ENCODE data around the gene TTC21A. TPM values are rescaled to one million over a fixed set of nuclear protein-coding genes. Genes with fewer than 3 reads are reported as not detected.
A peak's percentile ranks its signal among the peaks of the same experiment; 100 is the strongest.

Gene TTC21A
- total and polyA plus RNA-seq, 4 donors: 1.8 to 15.0 (median 7.6) TPM

DNA sequence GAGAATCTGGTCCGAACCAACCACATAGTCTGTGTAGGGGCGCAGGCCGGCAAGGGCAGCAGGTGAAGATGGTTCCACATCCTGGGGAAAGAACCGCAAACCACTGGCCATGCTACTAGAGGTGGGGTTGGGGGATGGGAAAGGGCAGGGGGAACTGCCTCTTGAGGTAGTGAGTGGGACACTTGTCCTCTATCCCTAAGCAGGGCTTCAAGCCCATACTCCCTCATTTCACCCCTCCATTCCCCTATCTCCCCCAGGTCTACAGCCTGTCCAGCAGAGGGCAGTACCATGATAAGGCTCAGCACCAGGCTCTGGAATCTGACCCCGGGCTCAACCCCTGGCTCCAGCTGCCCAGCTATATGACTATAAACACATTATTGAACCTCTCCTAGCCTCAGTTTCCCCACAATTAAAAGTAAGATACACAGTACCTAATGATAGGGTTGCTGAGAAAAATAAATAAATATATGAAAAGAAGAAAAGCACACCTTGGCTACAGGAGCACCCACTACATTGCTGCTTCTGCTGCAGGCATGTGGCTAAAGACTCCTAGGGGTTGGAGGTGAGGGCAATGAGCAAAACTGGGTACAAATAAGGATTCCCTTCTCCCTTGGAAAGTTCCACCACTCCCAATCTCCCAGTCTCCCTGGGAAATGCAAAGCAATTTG lies 6.3 kb upstream of the TTC21A start:
- Histone ChIP-seq H3K36me3 (ENCODE audit: control insufficient read depth in 1 of 2, insufficient read depth in 2 of 2, low read length in 1 of 2) (peaks cover 0 to 9% of the 10 kb centered on the region in 2 donors), H3K27ac (ENCODE audit: low read depth in 1 of 2, low read length in 2 of 2) (no peak overlapping the region), H3K4me1 (ENCODE audit: control insufficient read depth in 1 of 2, insufficient read depth in 2 of 2, low read length in 2 of 2) (no peaks in the 10 kb centered on the region), H3K4me3 (ENCODE audit: low read length in 2 of 2) (no peak overlapping the region), H3K9me3 (ENCODE audit: control insufficient read depth, low read length) (no peaks in the 10 kb centered on the region), H3K27me3 (ENCODE audit: control insufficient read depth in 1 of 2, insufficient read depth in 2 of 2, low read length in 1 of 2) (no peaks in the 10 kb centered on the region)
- ATAC-seq (ENCODE audit: low FRiP score) (peak; percentile 38), DNase-seq (no peak)
- intact Hi-C loops (cut with DNase I): loop anchor here in 1 of 2 donors (5.0 to 10.0 kb wide), 2 partner anchors 191 to 284 kb away; partner anchors contain the start of gene SLC25A38
- WGBS, 2 donors: 80 to 85% methylated on average over 5 of the region's 5 CpGs

DNA sequence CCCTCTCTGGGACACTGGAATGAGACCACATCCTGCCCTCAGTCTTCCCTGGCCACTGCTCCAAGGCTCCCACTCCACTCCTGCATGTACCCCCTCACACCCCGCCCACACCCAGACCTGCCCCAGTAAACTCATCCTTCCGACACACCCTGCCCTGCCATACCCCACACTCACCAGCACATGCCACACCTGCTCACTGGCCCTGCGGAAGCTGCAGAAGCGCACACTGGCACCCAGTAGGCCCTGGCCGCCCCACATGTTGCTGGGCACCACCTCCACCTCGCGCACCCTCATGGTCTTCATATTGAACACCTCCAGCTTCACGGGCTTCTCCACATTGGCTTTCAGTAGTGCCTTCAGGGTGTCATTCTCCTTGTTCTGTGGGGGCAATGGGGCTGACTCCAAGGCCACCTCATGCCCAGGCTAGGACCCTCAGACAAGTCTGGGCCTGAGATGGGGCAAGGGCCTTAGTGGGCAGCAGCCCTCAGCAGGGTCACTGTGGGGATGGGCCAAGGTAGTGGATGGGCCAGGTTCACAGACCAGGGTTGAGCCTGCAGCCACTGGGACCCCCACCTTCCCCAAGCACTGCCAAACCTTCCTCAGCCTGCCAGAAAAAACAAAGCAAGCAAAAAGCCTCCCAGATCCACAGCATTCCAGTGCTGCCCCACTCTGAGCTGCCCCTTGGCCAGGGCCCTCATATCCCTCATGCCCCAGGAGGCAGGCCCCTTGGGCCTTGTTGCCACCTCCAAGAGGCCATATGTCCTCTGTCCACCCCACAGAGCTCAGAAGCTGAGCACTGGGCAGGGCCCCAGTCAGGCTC lies 4.8 kb upstream of the TTC21A start:
- no peaks in the 10 kb centered on the region for H3K9me3 ChIP-seq (ENCODE audit: control insufficient read depth, low read length)
- DNase-seq (no peak), ATAC-seq (ENCODE audit: low FRiP score) (no peak)
- peaks cover 0 to 9% of the 10 kb centered on the region in 2 donors for H3K36me3 ChIP-seq (ENCODE audit: control insufficient read depth in 1 of 2, insufficient read depth in 2 of 2, low read length in 1 of 2)
- H3K27ac ChIP-seq (ENCODE audit: low read depth in 1 of 2, low read length in 2 of 2): no peak overlapping the region
- intact Hi-C loops (cut with DNase I): loop anchor here in 1 of 2 donors (5.0 to 10.0 kb wide), 2 partner anchors 190 to 282 kb away; partner anchors contain the start of gene SLC25A38
- H3K27me3 ChIP-seq (ENCODE audit: control insufficient read depth in 1 of 2, insufficient read depth in 2 of 2, low read length in 1 of 2): no peaks in the 10 kb centered on the region
- 92 to 94% methylated on average over 8 of the region's 8 CpGs for WGBS, 2 donors
- no peaks in the 10 kb centered on the region for H3K4me1 ChIP-seq (ENCODE audit: control insufficient read depth in 1 of 2, insufficient read depth in 2 of 2, low read length in 2 of 2)
- H3K4me3 ChIP-seq (ENCODE audit: low read length in 2 of 2): no peak overlapping the region

DNA sequence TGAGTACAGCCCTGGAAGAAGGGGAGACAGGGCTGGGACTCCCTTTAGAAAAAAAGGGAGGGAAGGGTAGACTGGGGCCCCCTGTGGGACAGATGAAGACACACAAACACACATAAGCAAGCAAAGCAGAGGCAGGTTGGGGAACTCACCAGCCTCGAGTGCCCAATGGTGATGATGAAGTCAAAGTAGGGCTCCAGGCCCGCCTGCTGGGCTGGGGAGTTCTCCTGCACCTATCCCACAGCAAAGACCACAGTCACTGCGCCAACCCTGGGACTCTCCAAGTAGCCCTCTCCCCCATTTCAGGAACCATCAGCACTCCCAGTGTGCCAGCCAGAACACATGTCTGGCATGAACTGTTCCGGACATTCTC lies 4.2 kb upstream of the TTC21A start:
- H3K36me3 ChIP-seq (ENCODE audit: control insufficient read depth in 1 of 2, insufficient read depth in 2 of 2, low read length in 1 of 2): peaks cover 0 to 6% of the 10 kb centered on the region in 2 donors
- H3K4me3 ChIP-seq (ENCODE audit: low read length in 2 of 2): no peak overlapping the region
- no peak overlapping the region for H3K27ac ChIP-seq (ENCODE audit: low read depth in 1 of 2, low read length in 2 of 2)
- H3K27me3 ChIP-seq (ENCODE audit: control insufficient read depth in 1 of 2, insufficient read depth in 2 of 2, low read length in 1 of 2): no peaks in the 10 kb centered on the region
- no peaks in the 10 kb centered on the region for H3K9me3 ChIP-seq (ENCODE audit: control insufficient read depth, low read length)
- no peak for ATAC-seq (ENCODE audit: low FRiP score)
- DNase-seq: no peak
- intact Hi-C loops (cut with DNase I): loop anchor here in 1 of 2 donors (5.0 to 10.0 kb wide), 2 partner anchors 189 to 281 kb away; partner anchors contain the start of gene SLC25A38
- WGBS, 2 donors: 69 to 73% methylated on average over 4 of the region's 4 CpGs
- no peaks in the 10 kb centered on the region for H3K4me1 ChIP-seq (ENCODE audit: control insufficient read depth in 1 of 2, insufficient read depth in 2 of 2, low read length in 2 of 2)

DNA sequence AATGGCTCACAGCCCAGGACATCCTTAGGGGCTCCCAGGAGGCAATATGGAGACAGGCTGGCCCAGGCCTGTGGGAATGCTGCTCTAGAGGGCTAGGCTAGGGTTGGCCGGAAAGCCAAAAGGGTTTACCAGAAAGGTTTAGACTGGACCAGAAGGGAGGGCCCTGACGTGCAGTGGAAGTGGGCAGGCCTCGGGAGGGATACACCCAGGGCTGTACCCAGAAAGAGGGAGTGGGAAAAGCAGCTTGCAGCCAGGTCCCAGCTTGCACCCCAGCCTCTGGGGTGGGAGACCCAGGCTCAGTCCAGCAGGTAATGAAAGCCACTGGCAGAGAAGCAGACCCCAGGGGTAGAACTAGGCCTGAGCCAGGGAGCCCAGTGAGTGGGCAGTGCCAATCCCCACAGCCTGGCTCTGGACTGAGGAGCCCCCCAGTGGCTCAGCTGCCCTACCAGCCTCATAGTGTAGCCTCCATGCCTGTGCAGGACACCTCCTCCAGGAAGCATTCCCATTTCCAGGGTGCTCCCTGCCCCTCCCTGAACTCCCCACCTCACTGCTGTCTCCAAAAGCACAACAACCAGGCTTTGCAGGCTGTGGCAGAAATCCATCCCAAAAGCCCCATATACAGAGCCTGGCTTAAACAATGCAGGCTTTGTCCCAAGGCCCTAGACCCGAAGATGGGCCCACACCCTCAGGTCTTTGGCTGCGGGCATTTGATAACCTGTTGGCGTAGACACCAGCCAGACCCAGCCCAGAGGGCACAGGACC lies 3.5 kb upstream of the TTC21A start:
- WGBS, 2 donors: 84 to 86% methylated on average over 6 of the region's 6 CpGs
- Histone ChIP-seq H3K36me3 (ENCODE audit: control insufficient read depth in 1 of 2, insufficient read depth in 2 of 2, low read length in 1 of 2) (peaks cover 0 to 2% of the 10 kb centered on the region in 2 donors), H3K27me3 (ENCODE audit: control insufficient read depth in 1 of 2, insufficient read depth in 2 of 2, low read length in 1 of 2) (no peaks in the 10 kb centered on the region), H3K4me3 (ENCODE audit: low read length in 2 of 2) (no peak overlapping the region), H3K4me1 (ENCODE audit: control insufficient read depth in 1 of 2, insufficient read depth in 2 of 2, low read length in 2 of 2) (no peaks in the 10 kb centered on the region), H3K9me3 (ENCODE audit: control insufficient read depth, low read length) (no peaks in the 10 kb centered on the region), H3K27ac (ENCODE audit: low read depth in 1 of 2, low read length in 2 of 2) (no peak overlapping the region)
- DNase-seq: no peak
- ATAC-seq (ENCODE audit: low FRiP score): no peak
- intact Hi-C loops (cut with DNase I): loop anchor here in 1 of 2 donors (5.0 to 10.0 kb wide), 2 partner anchors 188 to 281 kb away; partner anchors contain the start of gene SLC25A38

DNA sequence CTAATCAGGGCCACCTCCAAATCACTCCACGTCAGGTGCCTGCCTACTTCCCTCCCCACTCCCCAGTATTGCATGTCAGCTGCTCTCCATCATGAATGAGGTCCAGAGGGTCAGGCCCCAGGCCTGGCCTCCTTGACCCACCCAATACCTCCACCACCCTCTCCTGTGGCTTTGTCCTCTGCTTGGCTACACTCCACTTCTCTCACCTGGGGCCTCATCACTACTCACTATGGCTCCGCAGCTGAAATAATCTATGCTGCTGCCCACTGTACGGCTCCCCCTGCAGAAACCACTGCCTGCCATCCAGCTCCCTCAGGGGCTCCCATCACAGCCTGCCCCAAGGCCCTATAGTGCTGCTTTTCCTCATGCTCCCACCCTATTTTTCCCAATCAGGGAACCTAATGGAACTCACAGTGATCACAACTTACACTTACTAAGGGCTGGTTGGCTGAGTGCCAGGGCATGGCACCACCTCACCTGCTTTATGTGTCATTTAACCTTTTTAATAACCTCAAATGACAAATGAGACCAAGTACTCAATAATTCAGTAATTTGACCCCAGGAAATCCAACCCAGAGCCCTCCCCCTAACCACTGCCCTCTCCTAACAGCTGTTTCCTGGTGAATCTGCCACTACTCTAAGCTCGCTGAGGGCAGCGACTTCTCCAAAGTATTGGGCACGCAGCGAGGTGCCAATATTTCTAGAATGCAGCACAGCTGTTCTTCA lies 2.4 kb upstream of the TTC21A start:
- DNase-seq: no peak
- Histone ChIP-seq H3K36me3 (ENCODE audit: control insufficient read depth in 1 of 2, insufficient read depth in 2 of 2, low read length in 1 of 2) (no peaks in the 10 kb centered on the region), H3K27me3 (ENCODE audit: control insufficient read depth in 1 of 2, insufficient read depth in 2 of 2, low read length in 1 of 2) (no peaks in the 10 kb centered on the region), H3K27ac (ENCODE audit: low read depth in 1 of 2, low read length in 2 of 2) (no peak overlapping the region), H3K4me3 (ENCODE audit: low read length in 2 of 2) (no peak overlapping the region), H3K4me1 (ENCODE audit: control insufficient read depth in 1 of 2, insufficient read depth in 2 of 2, low read length in 2 of 2) (no peaks in the 10 kb centered on the region), H3K9me3 (ENCODE audit: control insufficient read depth, low read length) (no peaks in the 10 kb centered on the region)
- 89 to 94% methylated on average over 7 of the region's 7 CpGs for WGBS, 2 donors
- intact Hi-C loops (cut with DNase I): loop anchor here (5.0 to 10.0 kb wide), 5 partner anchors 77 to 280 kb away; partner anchors contain the start of gene SLC25A38 (in 2 of the 2)
- no peak for ATAC-seq (ENCODE audit: low FRiP score)

DNA sequence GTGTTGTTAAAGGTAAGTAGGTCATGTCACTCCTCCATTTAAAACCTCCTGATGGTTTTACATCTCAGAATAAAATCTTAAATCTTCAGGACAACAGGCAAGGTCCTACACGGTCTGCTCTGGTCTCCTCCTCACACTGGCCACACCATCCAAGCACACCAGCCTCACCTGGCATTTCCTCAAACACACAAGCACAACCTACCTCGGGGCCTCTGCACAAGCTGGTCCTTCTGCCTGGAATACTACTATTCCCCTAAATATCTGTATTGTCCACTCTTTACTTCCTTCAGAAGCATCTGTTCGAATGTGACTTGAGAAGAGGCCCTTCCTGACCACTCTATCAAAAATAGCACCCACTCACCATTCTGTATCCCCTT lies 1.8 kb upstream of the TTC21A start:
- no peak for ATAC-seq (ENCODE audit: low FRiP score)
- intact Hi-C loops (cut with DNase I): loop anchor here (2.0 to 10.0 kb wide), 5 partner anchors 41 to 279 kb away; partner anchors contain the start of gene SLC25A38 (in 2 of the 2)
- Histone ChIP-seq H3K27ac (ENCODE audit: low read depth in 1 of 2, low read length in 2 of 2) (no peak overlapping the region), H3K4me1 (ENCODE audit: control insufficient read depth in 1 of 2, insufficient read depth in 2 of 2, low read length in 2 of 2) (no peaks in the 10 kb centered on the region), H3K27me3 (ENCODE audit: control insufficient read depth in 1 of 2, insufficient read depth in 2 of 2, low read length in 1 of 2) (no peaks in the 10 kb centered on the region), H3K36me3 (ENCODE audit: control insufficient read depth in 1 of 2, insufficient read depth in 2 of 2, low read length in 1 of 2) (no peaks in the 10 kb centered on the region), H3K4me3 (ENCODE audit: low read length in 2 of 2) (no peak overlapping the region), H3K9me3 (ENCODE audit: control insufficient read depth, low read length) (no peaks in the 10 kb centered on the region)
- DNase-seq: no peak
- WGBS, 2 donors: 70 to 80% methylated on average over 3 of the region's 3 CpGs

DNA sequence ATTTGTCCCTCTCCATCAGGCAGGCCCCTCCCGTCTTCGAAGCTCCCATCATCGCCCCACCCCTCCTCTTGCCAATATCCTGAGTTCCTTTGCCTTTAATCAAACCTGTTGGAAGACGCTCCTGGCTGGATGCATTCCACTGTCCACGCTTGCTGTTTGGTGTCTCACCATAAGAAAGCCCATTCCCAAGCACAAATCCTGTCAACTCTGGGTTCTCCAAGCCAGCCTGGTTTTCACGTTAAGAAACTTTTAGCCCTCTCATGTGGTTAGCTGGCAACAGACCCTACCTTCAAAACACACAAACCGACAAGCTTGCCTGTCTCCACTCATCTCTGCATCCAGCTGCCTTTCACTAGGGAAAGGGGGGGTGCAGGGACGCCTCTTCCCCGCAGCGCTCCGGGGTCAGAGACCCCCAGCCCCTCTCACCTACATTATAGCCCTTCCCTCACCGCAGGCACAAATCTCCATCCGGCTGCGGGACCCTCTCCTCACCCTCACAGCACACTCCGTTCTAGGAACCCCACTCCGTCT lies 1.1 kb upstream of the TTC21A start:
- intact Hi-C loops (cut with DNase I): loop anchor here (2.0 to 10.0 kb wide), 5 partner anchors 40 to 278 kb away; partner anchors contain the start of gene SLC25A38 (in 2 of the 2)
- no peak for ATAC-seq (ENCODE audit: low FRiP score)
- DNase-seq: no peak
- H3K9me3 ChIP-seq (ENCODE audit: control insufficient read depth, low read length): no peaks in the 10 kb centered on the region
- H3K4me3 ChIP-seq (ENCODE audit: low read length in 2 of 2): peak overlapping the region; percentile 71 to 86
- 2 to 3% methylated on average over 16 of the region's 16 CpGs for WGBS, 2 donors
- peak overlapping the region in 1 of 2 donors; percentile 51 for H3K27ac ChIP-seq (ENCODE audit: low read depth in 1 of 2, low read length in 2 of 2)
- no peaks in the 10 kb centered on the region for H3K36me3 ChIP-seq (ENCODE audit: control insufficient read depth in 1 of 2, insufficient read depth in 2 of 2, low read length in 1 of 2)
- H3K4me1 ChIP-seq (ENCODE audit: control insufficient read depth in 1 of 2, insufficient read depth in 2 of 2, low read length in 2 of 2): no peaks in the 10 kb centered on the region
- no peaks in the 10 kb centered on the region for H3K27me3 ChIP-seq (ENCODE audit: control insufficient read depth in 1 of 2, insufficient read depth in 2 of 2, low read length in 1 of 2)
